HG02973 (cell line): Measurements from ENCODE around the gene RAD21L1.

Source experiments
- ATAC-seq: cut with Tn5 transposase; IDR thresholded peaks from one replicate; pipeline ENCODE4 v1.9.1; 2021; ENCODE audit warnings: moderate library complexity; ENCODE audit not compliant: unreplicated experiment

RAD21L1 gene

GRCh38 chr20:1293641-1294379, 68.0 kb downstream of the RAD21L1 start:
- ATAC-seq: no peak

- ATAC-seq: no peak
These were observed 68.7 kb downstream of the RAD21L1 start for GRCh38 chr20:1294497-1294896.

- no peak for ATAC-seq
These were observed 69.6 kb downstream of the RAD21L1 start for GRCh38 chr20:1295276-1295930.

GRCh38 chr20:1296117-1296610, 70.3 kb downstream of the RAD21L1 start:
- ATAC-seq: no peak

GRCh38 chr20:1296922-1297321, 71.1 kb downstream of the RAD21L1 start:
- ATAC-seq: no peak

- no peak for ATAC-seq
These were observed 71.6 kb downstream of the RAD21L1 start for GRCh38 chr20:1297486-1297885.

GRCh38 chr20:1298166-1298565, 72.3 kb downstream of the RAD21L1 start:
- no peak for ATAC-seq

- ATAC-seq: no peak
These were observed 73.2 kb downstream of the RAD21L1 start for GRCh38 chr20:1298888-1299511.

- no peak for ATAC-seq
These were observed 73.7 kb downstream of the RAD21L1 start for GRCh38 chr20:1299522-1299921.

GRCh38 chr20:1300083-1300840, 74.4 kb downstream of the RAD21L1 start:
- ATAC-seq: no peak

- ATAC-seq: no peak
These were observed 75.2 kb downstream of the RAD21L1 start for GRCh38 chr20:1301031-1301529.

- ATAC-seq: no peak
These were observed 77.1 kb downstream of the RAD21L1 start for GRCh38 chr20:1302685-1303541.

- ATAC-seq: no peak
These were observed 79.1 kb downstream of the RAD21L1 start for GRCh38 chr20:1304710-1305515.
